Suprapubic skin (tissue), 3 donors: ENCODE data around the gene CCBE1.

Experiments
- EP300 ChIP-seq: sonication (generic); formaldehyde crosslinking; IDR thresholded peaks from one replicate; pipeline ENCODE4 v1.6.1; 2017; ENCODE audit warnings: antibody characterized with exemption
- POLR2A ChIP-seq, 2 donors: fragments of 450-650 bp; IDR thresholded peaks; one replicate each; pipeline ENCODE4 v1.6.1; 2017; ENCODE audit warnings: antibody characterized with exemption in 2 of 2, mild to moderate bottlenecking in 2 of 2, moderate library complexity in 2 of 2
- TF ChIP-seq, protein P1 (sequence below), 2 donors: fragments of 200-600 bp in 1 of 2; fragments of 450-650 bp in 1 of 2; sonication (generic) in 1 of 2; IDR thresholded peaks; one replicate each; pipeline ENCODE4 v1.5.1; 2016 to 2019; ENCODE audit warnings: antibody characterized with exemption in 2 of 2, mild to moderate bottlenecking in 1 of 2, moderate library complexity in 1 of 2

DNA sequence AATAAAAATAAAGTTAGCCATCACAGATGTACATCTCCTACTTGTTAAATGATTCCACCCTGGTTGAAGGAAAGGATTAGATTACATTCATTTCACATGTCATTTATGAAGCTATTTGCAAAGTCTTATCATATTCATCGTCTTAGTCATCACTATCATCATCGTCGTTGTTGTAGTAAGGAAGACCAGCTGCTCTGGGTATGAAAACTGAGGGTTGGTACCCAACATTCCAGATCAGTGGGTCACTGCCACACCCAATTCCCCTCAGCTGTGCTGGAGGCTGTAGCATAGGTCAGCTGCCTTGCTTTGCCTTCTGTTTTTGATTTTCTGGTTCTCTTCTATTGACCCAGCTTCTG lies 20.9 kb upstream of the CCBE1 start:
- TF ChIP-seq, protein P1, sequence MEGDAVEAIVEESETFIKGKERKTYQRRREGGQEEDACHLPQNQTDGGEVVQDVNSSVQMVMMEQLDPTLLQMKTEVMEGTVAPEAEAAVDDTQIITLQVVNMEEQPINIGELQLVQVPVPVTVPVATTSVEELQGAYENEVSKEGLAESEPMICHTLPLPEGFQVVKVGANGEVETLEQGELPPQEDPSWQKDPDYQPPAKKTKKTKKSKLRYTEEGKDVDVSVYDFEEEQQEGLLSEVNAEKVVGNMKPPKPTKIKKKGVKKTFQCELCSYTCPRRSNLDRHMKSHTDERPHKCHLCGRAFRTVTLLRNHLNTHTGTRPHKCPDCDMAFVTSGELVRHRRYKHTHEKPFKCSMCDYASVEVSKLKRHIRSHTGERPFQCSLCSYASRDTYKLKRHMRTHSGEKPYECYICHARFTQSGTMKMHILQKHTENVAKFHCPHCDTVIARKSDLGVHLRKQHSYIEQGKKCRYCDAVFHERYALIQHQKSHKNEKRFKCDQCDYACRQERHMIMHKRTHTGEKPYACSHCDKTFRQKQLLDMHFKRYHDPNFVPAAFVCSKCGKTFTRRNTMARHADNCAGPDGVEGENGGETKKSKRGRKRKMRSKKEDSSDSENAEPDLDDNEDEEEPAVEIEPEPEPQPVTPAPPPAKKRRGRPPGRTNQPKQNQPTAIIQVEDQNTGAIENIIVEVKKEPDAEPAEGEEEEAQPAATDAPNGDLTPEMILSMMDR (IDR thresholded peaks at IDR 0.05), result no peak
- TF ChIP-seq EP300 (no peak), POLR2A (IDR thresholded peaks at IDR 0.05) (no peak)
